GM12878 (cell line): Measurements from ENCODE around the gene DISP3. TPM values are rescaled to one million over a fixed set of nuclear protein-coding genes. Genes with fewer than 3 reads are reported as not detected.

ENCODE experiments used
- ATAC-seq: fragments of 200-7000 bp; cut with Tn5 transposase; 3 replicates; pipeline ENCODE4 v1.9.1; 2020; ENCODE audit warnings: mild to moderate bottlenecking, moderate library complexity
- BruUV-seq: library from RNA; stranded (reverse); fragments of 400-500 nt; replicated peaks from 2 replicates; lab custom pipeline; 2021; lab: Mats Ljungman, UMichigan
- CTCF ChIA-PET: fragments of 300-600 bp; sonication (Branson Sonifier 250); formaldehyde crosslinking; extraction: SDS; loops from one replicate; lab custom pipeline; 2021; ENCODE audit warnings: inconsistent platforms; lab: Yijun Ruan, JAX
- POLR2A ChIA-PET: fragments of 350-600 bp; formaldehyde crosslinking; extraction: SDS; loops from one replicate; lab custom pipeline; 2021; ENCODE audit warnings: inconsistent platforms; lab: Charles Lee
- RAD21 ChIA-PET: fragments of 300-600 bp; sonication (Branson Sonifier 250); formaldehyde crosslinking; loops from one replicate; lab custom pipeline; 2023; ENCODE audit warnings: antibody characterized with exemption; ENCODE audit not compliant: unreplicated experiment; lab: Charles Lee
- SMC1A ChIA-PET: fragments of 300-600 bp; sonication (Branson Sonifier 250); formaldehyde crosslinking; loops from one replicate; lab custom pipeline; 2023; ENCODE audit not compliant: unreplicated experiment, uncharacterized antibody; lab: Charles Lee
- DNase-seq: peaks from one replicate; pipeline ENCODE4 v3.0.0-alpha.2; 2011; ENCODE audit warnings: low read depth, low spot score
- FAIRE-seq: peaks from 3 replicates; lab custom pipeline; 2011; peaks lifted over from hg19 to GRCh38; lab: Jason Lieb, UNC
- H2AFZ ChIP-seq: 2 replicates; pipeline ENCODE4 v1.6.0; 2011; ENCODE audit warnings: low read depth, low read length, control low read depth; ENCODE audit not compliant: control insufficient read depth
- H3K27ac ChIP-seq: 2 replicates; pipeline ENCODE4 v1.5.1; 2011; ENCODE audit warnings: control low read depth; ENCODE audit not compliant: control insufficient read depth, insufficient read depth
- H3K27me3 ChIP-seq, 2 experiments: replicated peaks in 1 of 2; 2 replicates each; pipeline versions ENCODE4 v1.6.0 to v1.6.1; 2011; ENCODE audit warnings: low read length in 1 of 2; ENCODE audit not compliant: control insufficient read depth in 2 of 2, insufficient read depth in 2 of 2
- H3K36me3 ChIP-seq, 2 experiments: 2 replicates each; pipeline ENCODE4 v1.5.1; 2011; ENCODE audit warnings: low read length in 1 of 2; ENCODE audit not compliant: control insufficient read depth in 2 of 2, insufficient read depth in 2 of 2
- H3K4me1 ChIP-seq: 2 replicates; pipeline ENCODE4 v1.6.1; 2011; ENCODE audit warnings: mild to moderate bottlenecking, low read length, moderate library complexity, mixed read lengths; ENCODE audit not compliant: control insufficient read depth, insufficient read depth
- H3K4me2 ChIP-seq: 2 replicates; pipeline ENCODE4 v1.6.0; 2011; ENCODE audit warnings: control low read depth; ENCODE audit not compliant: control insufficient read depth, insufficient read depth
- H3K4me3 ChIP-seq: fragments of 200-600 bp; sonication (generic); 2 replicates; pipeline ENCODE4 v1.5.1; 2016
- H3K79me2 ChIP-seq: 2 replicates; pipeline ENCODE4 v1.6.0; 2011; ENCODE audit warnings: low read length; ENCODE audit not compliant: control insufficient read depth, insufficient read depth
- H3K9ac ChIP-seq: 2 replicates; pipeline ENCODE4 v1.8.0; 2011; ENCODE audit warnings: low read length, control low read depth, mixed read lengths; ENCODE audit not compliant: control insufficient read depth, insufficient read depth
- H3K9me3 ChIP-seq: replicated peaks from 3 replicates; pipeline ENCODE4 v1.5.1; 2011; ENCODE audit warnings: mild to moderate bottlenecking, low read length; ENCODE audit not compliant: control insufficient read depth, insufficient read depth
- H4K20me1 ChIP-seq: 2 replicates; pipeline ENCODE4 v1.6.0; 2011; ENCODE audit not compliant: control insufficient read depth, insufficient read depth
- EGR1 ChIP-seq, 2 experiments: IDR thresholded peaks; 1 replicate in 1 of 2; 2 replicates in 1 of 2; pipeline ENCODE4 v1.6.1; 2011 to 2012; ENCODE audit warnings: low read depth in 2 of 2, low read length in 2 of 2, borderline replicate concordance in 1 of 2, mild to moderate bottlenecking in 1 of 2, moderate library complexity in 1 of 2
- IKZF1 ChIP-seq: fragments of 450-650 bp; conservative IDR thresholded peaks from 2 replicates; pipeline ENCODE4 v1.6.1; 2017; ENCODE audit warnings: antibody characterized with exemption, mild to moderate bottlenecking
- MTA2 ChIP-seq: fragments of 450-650 bp; IDR thresholded peaks from 2 replicates; pipeline ENCODE4 v1.6.1; 2016; ENCODE audit warnings: low read depth, mild to moderate bottlenecking, moderate library complexity
- NFYA ChIP-seq: IDR thresholded peaks from 2 replicates; pipeline ENCODE4 v1.6.1; 2011; ENCODE audit warnings: low read depth, mild to moderate bottlenecking, low read length, improper control_type of control experiment, borderline replicate concordance
- NFYB ChIP-seq: IDR thresholded peaks from 2 replicates; pipeline ENCODE4 v1.6.1; 2011; ENCODE audit warnings: low read depth, mild to moderate bottlenecking, low read length, improper control_type of control experiment, moderate library complexity; ENCODE audit not compliant: insufficient read depth
- WGBS: methylation state at CpG from one replicate; pipeline ENCODE4 v1.1.6; 2016; ENCODE audit warnings: low lambda C conversion rate; ENCODE audit not compliant: insufficient replicate concordance, insufficient coverage; ENCODE audit errors: missing lambda C conversion rate; 5-methylcytosine and 5-hydroxymethylcytosine counted together
- in situ Hi-C: fragments of 300-500 bp; cut with MboI; formaldehyde crosslinking; loops from 9 replicates; pipeline ENCODE4 v1.14.3; 2018; ENCODE audit warnings: mixed read lengths
- intact Hi-C: fragments of 100-400 bp; cut with micrococcal nuclease; formaldehyde crosslinking; loops from one replicate; pipeline ENCODE4 v1.14.2; 2022; ENCODE audit not compliant: unreplicated experiment
- polyA plus RNA-seq, 11 experiments: library from polyadenylated mRNA; depleted of rRNA in 4 of 11; unstranded in 6 of 11; stranded (reverse) in 5 of 11; fragments of >200 nt; fragmentation: Nextera tagmentation in 4 of 11; fragmentation: Illumina TruSeq in 1 of 11; extraction: Ambion mirVana in 4 of 11; extraction: Trizol in 1 of 11; gene quantifications; 1 replicate in 1 of 11; 2 replicates in 10 of 11; pipeline versions ENCODE4 v1.2.1 to v1.2.3, GENCODE V29; 2011 to 2016; ENCODE audit warnings: inconsistent platforms in 2 of 11, missing spikeins in 2 of 11, low read depth in 1 of 11
- total RNA-seq, 4 experiments: library from RNA; depleted of rRNA in 3 of 4; stranded (reverse); fragments of >200 nt in 3 of 4; fragmentation: Illumina TruSeq in 1 of 4; extraction: Trizol in 1 of 4; gene quantifications; 2 replicates each; pipeline versions ENCODE4 v1.2.1 to v1.2.3, GENCODE V29; 2013 to 2021
- TF ChIP-seq, protein P1 (sequence below): IDR thresholded peaks from 2 replicates; pipeline ENCODE4 v1.6.1; 2012; ENCODE audit warnings: low read depth, low read length, improper control_type of control experiment
- TF ChIP-seq, protein P2 (sequence below): fragments of 450-650 bp; IDR thresholded peaks from 2 replicates; pipeline ENCODE4 v1.6.1; 2016; ENCODE audit warnings: mild to moderate bottlenecking

Gene DISP3
- total and polyA plus RNA-seq, 10 of the 15 experiments (the other 5 are each of a cell fraction or from before 2014, with no cell fraction given) = under 0.01 to 0.18 (median 0.09) TPM; not detected in 2

DNA sequence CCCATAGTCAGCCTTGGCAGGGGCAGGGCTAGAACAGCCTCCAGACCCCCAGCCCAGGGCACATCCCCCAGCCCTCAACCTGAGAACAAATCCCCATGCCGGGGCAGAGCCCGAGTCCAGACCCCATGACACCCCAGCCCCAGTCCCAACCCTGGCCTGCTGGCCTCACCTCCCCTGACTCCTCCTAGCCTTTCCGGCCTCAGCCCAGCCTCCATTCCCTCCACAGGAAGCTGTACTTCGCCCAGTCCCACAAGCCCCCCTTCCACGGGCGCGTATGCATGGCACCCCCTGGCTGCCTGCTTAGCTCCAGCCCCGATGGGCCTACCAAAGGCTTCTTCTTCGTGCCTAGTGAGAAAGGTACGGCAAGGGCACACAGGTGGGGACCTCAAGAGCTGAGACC, 50.4 kb downstream of the DISP3 start:
- SMC1A ChIA-PET = no interaction called here
- in situ Hi-C loops (no loop called here), intact Hi-C loops (no loop called here)
- RAD21 ChIA-PET = no interaction called here
- Histone ChIP-seq H3K9ac (no peak overlapping the region), H3K36me3 (no peaks in the 10 kb centered on the region), H2AFZ (no peak overlapping the region), H3K79me2 (no peaks in the 10 kb centered on the region), H3K27ac (no peak overlapping the region), H3K9me3 (no peaks in the 10 kb centered on the region), H4K20me1 (no peaks in the 10 kb centered on the region), H3K27me3 (no peaks in the 10 kb centered on the region), H3K4me3 (no peak overlapping the region), H3K4me1 (no peaks in the 10 kb centered on the region), H3K4me2 (no peak overlapping the region)
- ATAC-seq = no peak
- CTCF ChIA-PET = no interaction called here
- BruUV-seq = no TSS peak
- DNase-seq = no peak
- POLR2A ChIA-PET = no interaction called here
- no peak for FAIRE-seq
- no peak for TF ChIP-seq IKZF1
- TF ChIP-seq NFYA = no peak
- no peak for TF ChIP-seq NFYB
- no peak for TF ChIP-seq EGR1 (IDR thresholded peaks at IDR 0.05; ENCODE audit: borderline replicate concordance in 1 of 2, low read depth in 2 of 2, low read length in 2 of 2)
- TF ChIP-seq, protein P1, sequence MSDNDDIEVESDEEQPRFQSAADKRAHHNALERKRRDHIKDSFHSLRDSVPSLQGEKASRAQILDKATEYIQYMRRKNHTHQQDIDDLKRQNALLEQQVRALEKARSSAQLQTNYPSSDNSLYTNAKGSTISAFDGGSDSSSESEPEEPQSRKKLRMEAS = no peak
- TF ChIP-seq, protein P2, sequence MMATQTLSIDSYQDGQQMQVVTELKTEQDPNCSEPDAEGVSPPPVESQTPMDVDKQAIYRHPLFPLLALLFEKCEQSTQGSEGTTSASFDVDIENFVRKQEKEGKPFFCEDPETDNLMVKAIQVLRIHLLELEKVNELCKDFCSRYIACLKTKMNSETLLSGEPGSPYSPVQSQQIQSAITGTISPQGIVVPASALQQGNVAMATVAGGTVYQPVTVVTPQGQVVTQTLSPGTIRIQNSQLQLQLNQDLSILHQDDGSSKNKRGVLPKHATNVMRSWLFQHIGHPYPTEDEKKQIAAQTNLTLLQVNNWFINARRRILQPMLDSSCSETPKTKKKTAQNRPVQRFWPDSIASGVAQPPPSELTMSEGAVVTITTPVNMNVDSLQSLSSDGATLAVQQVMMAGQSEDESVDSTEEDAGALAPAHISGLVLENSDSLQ = no peak
- no peak for TF ChIP-seq MTA2
- WGBS = 18% methylated on average over 10 of the region's 10 CpGs
